IPS-NIHi7 (cell line): ENCODE data around the gene FBXL15.

ENCODE experiments used
- DNase-seq: peaks from one replicate; pipeline ENCODE4 v3.0.0; 2012; ENCODE audit warnings: mixed read lengths; ENCODE audit errors: extremely low spot score

The FBXL15 gene, protein sequence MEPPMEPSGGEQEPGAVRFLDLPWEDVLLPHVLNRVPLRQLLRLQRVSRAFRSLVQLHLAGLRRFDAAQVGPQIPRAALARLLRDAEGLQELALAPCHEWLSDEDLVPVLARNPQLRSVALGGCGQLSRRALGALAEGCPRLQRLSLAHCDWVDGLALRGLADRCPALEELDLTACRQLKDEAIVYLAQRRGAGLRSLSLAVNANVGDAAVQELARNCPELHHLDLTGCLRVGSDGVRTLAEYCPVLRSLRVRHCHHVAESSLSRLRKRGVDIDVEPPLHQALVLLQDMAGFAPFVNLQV

DNA sequence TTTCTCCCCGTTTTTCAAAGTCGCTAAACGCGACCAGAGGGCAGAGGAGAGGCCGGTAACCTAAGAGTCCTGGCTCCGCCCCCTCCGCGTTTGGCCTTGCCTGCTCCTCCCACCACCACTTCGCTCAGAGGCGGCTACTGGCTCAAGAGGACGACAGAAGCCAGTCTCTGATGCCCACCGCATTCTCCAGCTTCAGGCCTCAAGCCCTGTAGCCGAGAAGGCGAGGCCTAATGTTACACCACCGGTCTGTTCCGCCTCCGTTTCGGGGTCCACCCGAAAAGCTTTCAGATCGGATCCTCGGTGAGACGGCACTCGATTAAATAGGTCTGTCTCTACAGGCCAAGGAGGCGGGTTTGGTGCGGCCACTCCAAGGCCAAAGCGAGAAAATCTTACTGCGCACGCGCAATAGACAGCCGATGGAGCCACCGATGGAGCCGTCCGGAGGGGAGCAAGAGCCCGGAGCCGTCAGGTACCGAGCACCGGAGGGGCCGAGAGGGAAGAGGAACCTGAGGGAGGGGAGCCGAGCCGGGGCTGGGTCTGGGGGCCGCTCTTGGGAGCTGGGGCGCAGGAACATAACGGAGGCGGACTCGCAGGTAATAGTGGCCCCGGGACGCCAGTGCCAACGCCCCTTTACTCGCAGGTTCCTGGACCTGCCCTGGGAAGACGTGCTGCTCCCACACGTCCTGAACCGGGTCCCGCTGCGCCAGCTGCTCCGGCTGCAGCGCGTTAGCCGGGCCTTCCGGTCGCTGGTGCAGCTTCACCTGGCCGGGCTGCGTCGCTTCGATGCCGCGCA is at the start of gene FBXL15:
Gene FBXL15, plus strand, starts transcription at position 123 of the 793 bp plus-strand sequence. Its CDS starts 294 bp downstream, at position 417.
- DNase-seq = peak; percentile 94

DNA sequence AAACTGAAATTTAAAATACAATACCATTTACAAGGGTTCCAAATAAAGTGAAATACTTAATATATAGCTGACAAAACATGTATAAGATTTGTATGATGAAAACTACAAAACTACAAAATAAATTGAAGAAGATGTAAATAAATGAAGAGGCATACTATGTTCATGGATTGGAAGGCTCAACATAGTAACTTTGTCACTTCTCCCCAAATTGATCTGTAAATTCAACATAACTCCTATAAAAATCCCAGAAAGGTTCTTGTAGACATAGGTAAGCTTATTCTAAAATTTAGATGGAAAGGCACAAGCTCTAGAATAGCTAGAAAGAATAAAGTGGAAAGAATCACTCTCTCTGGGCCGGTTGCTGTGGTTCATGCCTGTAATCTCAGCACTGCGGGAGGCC is 49.3 kb upstream of the FBXL15 start:
- DNase-seq = no peak

- DNase-seq = peak; percentile 47
These were observed 45.4 kb upstream of the FBXL15 start for GRCh38 chr10:102375250-102375649.

- no peak for DNase-seq
These were observed 44.8 kb upstream of the FBXL15 start for GRCh38 chr10:102375867-102376266.

- no peak for DNase-seq
These were observed 43.7 kb upstream of the FBXL15 start for GRCh38 chr10:102376901-102377300.

GRCh38 chr10:102379383-102379782 is 41.3 kb upstream of the FBXL15 start:
- DNase-seq = no peak

- DNase-seq = no peak
These were observed 38.7 kb upstream of the FBXL15 start for GRCh38 chr10:102381983-102382382.

GRCh38 chr10:102382871-102383270 is 37.8 kb upstream of the FBXL15 start:
- no peak for DNase-seq

DNA sequence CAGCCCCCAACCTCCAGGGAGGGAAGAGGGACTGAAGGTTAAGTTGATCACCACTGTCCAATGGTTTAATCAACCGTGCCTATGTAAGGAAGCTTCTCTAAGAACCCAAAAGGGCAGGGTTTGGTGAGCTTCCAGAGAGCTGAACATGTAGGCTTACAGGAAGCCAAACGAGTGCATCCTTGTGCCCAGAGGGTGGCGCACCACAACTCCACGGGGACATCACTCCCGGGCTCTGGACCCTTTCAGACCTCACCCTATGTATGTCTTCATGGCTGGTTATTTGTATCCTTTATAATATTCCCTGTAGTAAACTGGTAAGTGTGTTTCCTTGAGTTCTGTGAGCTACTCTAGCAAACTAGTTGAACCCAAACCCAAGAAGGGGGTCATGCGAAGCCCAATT is 36.6 kb upstream of the FBXL15 start:
- DNase-seq = peak; percentile 67

DNA sequence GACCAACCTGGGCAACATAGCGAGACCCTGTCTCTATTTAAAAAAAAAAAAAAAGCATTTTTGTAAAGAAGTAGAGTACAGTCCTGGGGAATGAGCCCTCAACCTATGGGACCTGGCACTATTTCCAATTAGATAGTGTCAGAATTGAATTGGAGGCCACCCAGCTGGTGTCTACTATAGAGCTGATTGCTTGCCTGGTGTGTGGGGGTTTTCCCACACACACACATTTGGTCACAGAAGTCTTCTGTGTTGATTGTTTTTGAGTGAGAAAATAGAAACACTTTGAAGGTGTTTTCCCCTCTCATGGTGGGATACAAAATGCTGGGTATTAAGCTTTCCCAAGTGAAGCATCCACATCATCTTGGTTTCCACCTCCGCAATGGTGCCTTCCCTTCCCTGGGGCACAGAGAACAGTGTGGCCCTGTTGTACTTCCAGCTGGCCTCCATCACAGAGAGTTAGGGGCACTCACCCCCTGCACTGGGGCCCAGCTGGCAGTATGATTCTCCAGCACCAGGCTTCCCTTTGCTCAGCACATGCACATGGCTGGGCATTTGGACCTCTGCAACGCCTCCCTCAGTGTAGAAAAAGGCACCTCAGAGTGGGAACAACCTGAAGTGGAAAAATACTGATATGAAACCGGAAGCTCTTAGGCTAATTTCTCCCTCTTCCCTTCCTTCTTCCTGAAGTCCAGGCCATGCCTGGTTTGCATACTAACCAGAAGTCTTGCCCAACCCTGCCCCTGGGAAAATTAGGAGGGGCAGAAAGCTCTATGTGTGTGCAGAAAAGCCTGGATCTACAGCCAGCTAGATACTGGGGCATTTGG is 35.8 kb upstream of the FBXL15 start:
- no peak for DNase-seq

GRCh38 chr10:102389894-102390293 is 30.7 kb upstream of the FBXL15 start:
- no peak for DNase-seq

GRCh38 chr10:102392306-102392705 is 28.3 kb upstream of the FBXL15 start:
- no peak for DNase-seq

- DNase-seq = peak; percentile 91
These were observed 27.1 kb upstream of the FBXL15 start for GRCh38 chr10:102393411-102394078.

GRCh38 chr10:102394079-102394800 is 26.4 kb upstream of the FBXL15 start:
- peak; percentile 94 for DNase-seq

DNA sequence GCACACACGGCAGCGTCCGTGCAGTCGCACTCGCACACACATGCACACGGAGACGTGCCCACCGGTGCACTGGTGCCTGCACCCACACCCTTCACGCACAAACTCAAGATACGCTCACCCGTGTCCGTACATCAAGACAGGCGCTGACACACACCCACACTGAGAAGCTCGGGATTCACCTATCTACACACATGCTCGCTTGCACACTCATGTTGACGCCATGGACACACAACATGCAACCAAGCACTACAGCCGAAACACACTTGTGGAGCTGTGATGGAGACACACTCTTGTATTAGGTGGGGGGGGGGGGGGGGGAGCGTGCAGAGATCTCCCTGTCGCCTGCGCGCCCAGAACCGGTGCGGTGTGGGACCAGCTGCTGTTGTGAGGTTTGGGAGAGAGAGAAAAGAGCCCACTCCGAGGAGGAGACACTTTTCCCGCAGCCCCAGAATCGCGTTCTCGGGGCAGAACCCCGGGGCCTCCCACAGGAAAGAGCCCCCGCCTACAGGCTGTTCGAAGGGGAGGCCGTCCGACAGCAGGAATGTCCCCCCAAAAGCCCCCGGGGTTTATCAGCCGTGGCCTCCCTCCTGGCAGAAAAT is 25.7 kb upstream of the FBXL15 start:
- no peak for DNase-seq

GRCh38 chr10:102395400-102396316 is 25.0 kb upstream of the FBXL15 start, which contains the start of gene NFKB2:
Gene NFKB2, plus strand, starts transcription at chr10:102395705. Its CDS starts 255 bp downstream, at chr10:102395960.
- DNase-seq = peak; percentile 91

DNA sequence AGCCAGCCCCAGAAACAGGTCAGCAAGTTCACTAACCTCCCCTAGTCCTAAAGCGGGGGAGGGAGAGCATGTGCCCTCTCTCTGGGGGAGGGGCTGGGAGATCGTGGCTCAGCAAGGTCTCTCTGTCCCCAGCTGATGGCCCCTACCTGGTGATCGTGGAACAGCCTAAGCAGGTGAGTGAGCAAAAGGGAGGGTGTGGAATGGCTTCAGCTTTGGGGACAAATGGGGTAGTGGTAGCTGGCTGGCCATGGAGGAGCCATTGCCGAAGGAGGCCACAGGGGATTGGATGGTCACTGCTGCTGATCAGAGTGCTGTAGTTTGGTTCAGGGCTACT is 24.4 kb upstream of the FBXL15 start:
- no peak for DNase-seq

GRCh38 chr10:102396730-102397151 is 23.9 kb upstream of the FBXL15 start:
- DNase-seq = no peak
